Measurements from ENCODE around the gene ZNRF2. TPM values are rescaled to one million over a fixed set of nuclear protein-coding genes. Genes with fewer than 3 reads are reported as not detected.

Gene ZNRF2
- total and polyA plus RNA-seq, 2 of the 4 experiments (the other 2 are of a cell fraction): 0.31 to 0.54 TPM

GRCh38 chr7:30301751-30302150, 17.4 kb downstream of the ZNRF2 start:
- H3K4me2 ChIP-seq (ENCODE audit: low read depth, low read length): no peak overlapping the region
- H2AK5ac ChIP-seq (ENCODE audit: low read depth, low read length): no peak overlapping the region
- H2BK15ac ChIP-seq (ENCODE audit: low read depth, low read length): no peak overlapping the region
- H3K36me3 ChIP-seq (ENCODE audit: control insufficient read depth, insufficient read depth, low read length): no peaks in the 10 kb centered on the region
- H3K4ac ChIP-seq (ENCODE audit: low read depth, low read length): no peak overlapping the region
- no peak overlapping the region for H4K8ac ChIP-seq (ENCODE audit: low read depth in 2 of 2, low read length in 2 of 2)
- H4K91ac ChIP-seq (ENCODE audit: insufficient read depth, low read depth, low read length): no peak overlapping the region
- TF ChIP-seq SMC3 (IDR thresholded peaks at IDR 0.05; ENCODE audit: low read depth, low read length) (no peak), CTCF (conservative IDR thresholded peaks at IDR 0.05; ENCODE audit: low read depth, low read length) (no peak), CEBPB (IDR thresholded peaks at IDR 0.05; ENCODE audit: low read depth, low read length) (no peak), FOS (IDR thresholded peaks at IDR 0.05; ENCODE audit: low read depth, low read length) (no peak), BHLHE40 (IDR thresholded peaks at IDR 0.05; ENCODE audit: low read depth, low read length) (no peak), RAD21 (IDR thresholded peaks at IDR 0.05; ENCODE audit: low read length) (no peak), MAFK (IDR thresholded peaks at IDR 0.05; ENCODE audit: low read depth, low read length) (no peak), RFX5 (IDR thresholded peaks at IDR 0.05; ENCODE audit: low read depth, low read length) (no peak), CHD1 (IDR thresholded peaks at IDR 0.05; ENCODE audit: low read depth, low read length) (no peak), RCOR1 (IDR thresholded peaks at IDR 0.05; ENCODE audit: insufficient replicate concordance, low read length) (no peak), POLR2A (IDR thresholded peaks at IDR 0.05; ENCODE audit: low read depth, low read length) (no peak), MXI1 (IDR thresholded peaks at IDR 0.05; ENCODE audit: borderline replicate concordance, low read depth, low read length) (no peak), MAZ (IDR thresholded peaks at IDR 0.05; ENCODE audit: borderline replicate concordance, low read depth, low read length) (no peak), NFE2L2 (IDR thresholded peaks at IDR 0.05; ENCODE audit: low read depth, low read length) (no peak)
- TF ChIP-seq, protein P1, sequence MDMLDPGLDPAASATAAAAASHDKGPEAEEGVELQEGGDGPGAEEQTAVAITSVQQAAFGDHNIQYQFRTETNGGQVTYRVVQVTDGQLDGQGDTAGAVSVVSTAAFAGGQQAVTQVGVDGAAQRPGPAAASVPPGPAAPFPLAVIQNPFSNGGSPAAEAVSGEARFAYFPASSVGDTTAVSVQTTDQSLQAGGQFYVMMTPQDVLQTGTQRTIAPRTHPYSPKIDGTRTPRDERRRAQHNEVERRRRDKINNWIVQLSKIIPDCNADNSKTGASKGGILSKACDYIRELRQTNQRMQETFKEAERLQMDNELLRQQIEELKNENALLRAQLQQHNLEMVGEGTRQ (IDR thresholded peaks at IDR 0.05; ENCODE audit: low read depth, low read length): no peak
- TF ChIP-seq, protein P2, sequence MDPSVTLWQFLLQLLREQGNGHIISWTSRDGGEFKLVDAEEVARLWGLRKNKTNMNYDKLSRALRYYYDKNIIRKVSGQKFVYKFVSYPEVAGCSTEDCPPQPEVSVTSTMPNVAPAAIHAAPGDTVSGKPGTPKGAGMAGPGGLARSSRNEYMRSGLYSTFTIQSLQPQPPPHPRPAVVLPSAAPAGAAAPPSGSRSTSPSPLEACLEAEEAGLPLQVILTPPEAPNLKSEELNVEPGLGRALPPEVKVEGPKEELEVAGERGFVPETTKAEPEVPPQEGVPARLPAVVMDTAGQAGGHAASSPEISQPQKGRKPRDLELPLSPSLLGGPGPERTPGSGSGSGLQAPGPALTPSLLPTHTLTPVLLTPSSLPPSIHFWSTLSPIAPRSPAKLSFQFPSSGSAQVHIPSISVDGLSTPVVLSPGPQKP (IDR thresholded peaks at IDR 0.05; ENCODE audit: borderline replicate concordance, low read depth, low read length): no peak
- no peak overlapping the region for H3K18ac ChIP-seq (ENCODE audit: low read depth, low read length)
- H4K5ac ChIP-seq (ENCODE audit: low read depth, low read length): no peak overlapping the region
- H3K9ac ChIP-seq (ENCODE audit: low read depth, low read length): no peak overlapping the region
- no peak for ATAC-seq (ENCODE audit: low read depth)
- no peak overlapping the region for H2BK20ac ChIP-seq (ENCODE audit: low read depth, low read length)
- no TSS peak for BruUV-seq (replicated peaks)
- no peaks in the 10 kb centered on the region for H3K79me1 ChIP-seq (ENCODE audit: low read depth in 1 of 2, low read length in 2 of 2)
- POLR2A ChIA-PET (ENCODE audit: unreplicated experiment): no interaction called here
- no peak overlapping the region for H2AFZ ChIP-seq (replicated peaks; ENCODE audit: low read length, poor library complexity)
- in situ Hi-C loops (cut with MboI; ENCODE audit: low sequenced_read_pairs) (no loop called here), intact Hi-C loops (cut with micrococcal nuclease) (no loop called here), dilution Hi-C loops (cut with HindIII; ENCODE audit: low sequenced_read_pairs, unreplicated experiment) (no loop called here)
- H3K56ac ChIP-seq (ENCODE audit: extremely low read depth, insufficient read depth, low read length): no peak overlapping the region
- H4K20me1 ChIP-seq (ENCODE audit: insufficient read depth, low read length): no peaks in the 10 kb centered on the region
- H2AK9ac ChIP-seq (replicated peaks; ENCODE audit: low read depth, low read length, poor library complexity): no peak overlapping the region
- H3K9me1 ChIP-seq (ENCODE audit: insufficient read depth, low read length): no peaks in the 10 kb centered on the region
- no peak overlapping the region for H3K27ac ChIP-seq (ENCODE audit: insufficient read depth, low read length)
- H2BK5ac ChIP-seq (ENCODE audit: low read depth, low read length, poor library complexity, severe bottlenecking): no peak overlapping the region
- H3K9me3 ChIP-seq (ENCODE audit: control insufficient read depth, insufficient read depth, low read length): no peaks in the 10 kb centered on the region
- DNase-seq: no peak
- 100% methylated on average over 2 of the region's 7 CpGs; no CpG with 5 or more reads in 1 of the 2 experiments for WGBS, 2 experiments (ENCODE audit: extremely low coverage in 2 of 2, insufficient read length in 1 of 2)
- H3K14ac ChIP-seq (replicated peaks; ENCODE audit: low read depth, low read length): no peak overlapping the region
- H2BK120ac ChIP-seq (ENCODE audit: low read depth, low read length): no peak overlapping the region
- H3K4me3 ChIP-seq (ENCODE audit: insufficient read depth, low read depth, low read length): no peak overlapping the region
- CTCF ChIA-PET: interaction anchor here (1.3 kb wide), 1 partner anchor 14 kb away, joined by 5 read pairs; no protein-coding TSS in a partner anchor
- H3K4me1 ChIP-seq (ENCODE audit: control insufficient read depth, insufficient read depth, low read length): no peaks in the 10 kb centered on the region
- H3K23ac ChIP-seq (ENCODE audit: low read depth, low read length): no peak overlapping the region
- no peaks in the 10 kb centered on the region for H3K27me3 ChIP-seq (ENCODE audit: control insufficient read depth, insufficient read depth, low read length)

All from IMR-90 (cell line).